ENCODE results near the gene FBXW5. TPM values are rescaled to one million over a fixed set of nuclear protein-coding genes. Genes with fewer than 3 reads are reported as not detected.

Gene FBXW5
- total RNA-seq, 1 experiment from 2014 or later = 174 TPM

Other genes with a start within 250 kb of the FBXW5 start
- 42.0 and 45.6 TPM in 2 replicates for gene DIPK1B, start 232.2 kb downstream of the FBXW5 start, total RNA-seq (2014; rRNA removed; shearing (Covaris generic))
- gene LCN10, start 201.8 kb downstream of the FBXW5 start, total RNA-seq (2014; rRNA removed; shearing (Covaris generic)) = not detected in 2 replicates
- not detected in 2 replicates for gene LCN6, start 196.2 kb downstream of the FBXW5 start, total RNA-seq (2014; rRNA removed; shearing (Covaris generic))
- not detected in 2 replicates for gene LCN8, start 186.5 kb downstream of the FBXW5 start, total RNA-seq (2014; rRNA removed; shearing (Covaris generic))
- gene LCN15, start 180.2 kb downstream of the FBXW5 start, total RNA-seq (2014; rRNA removed; shearing (Covaris generic)) = 0.05 and 0.21 TPM in 2 replicates
- gene TMEM141, start 153.4 kb downstream of the FBXW5 start, total RNA-seq (2014; rRNA removed; shearing (Covaris generic)) = 47.1 and 50.8 TPM in 2 replicates
- 0.08 and 0.42 TPM in 2 replicates for gene CCDC183, start 148.4 kb downstream of the FBXW5 start, total RNA-seq (2014; rRNA removed; shearing (Covaris generic))
- gene RABL6, start 136.8 kb downstream of the FBXW5 start, total RNA-seq (2014; rRNA removed; shearing (Covaris generic)) = 57.4 and 62.6 TPM in 2 replicates
- 1.2 and 1.4 TPM in 2 replicates for gene AJM1, start 102.3 kb downstream of the FBXW5 start, total RNA-seq (2014; rRNA removed; shearing (Covaris generic))
- 101 TPM in 2 replicates for gene PHPT1, start 95.3 kb downstream of the FBXW5 start, total RNA-seq (2014; rRNA removed; shearing (Covaris generic))
- 0.80 and 1.3 TPM in 2 replicates for gene MAMDC4, start 92.4 kb downstream of the FBXW5 start, total RNA-seq (2014; rRNA removed; shearing (Covaris generic))
- 356 and 392 TPM in 2 replicates for gene EDF1, start 78.4 kb downstream of the FBXW5 start, total RNA-seq (2014; rRNA removed; shearing (Covaris generic))
- gene TRAF2, start 58.2 kb downstream of the FBXW5 start, total RNA-seq (2014; rRNA removed; shearing (Covaris generic)) = 13.5 and 16.4 TPM in 2 replicates
- gene C8G, start 505 bp upstream of the FBXW5 start, total RNA-seq (2014; rRNA removed; shearing (Covaris generic)) = 0.45 and 0.53 TPM in 2 replicates
- gene LCN12, start 7.5 kb upstream of the FBXW5 start, total RNA-seq (2014; rRNA removed; shearing (Covaris generic)) = not detected in 2 replicates
- not detected in 2 replicates for gene PTGDS, start 32.8 kb upstream of the FBXW5 start, total RNA-seq (2014; rRNA removed; shearing (Covaris generic))
- not detected in 2 replicates for gene LCNL1, start 38.3 kb upstream of the FBXW5 start, total RNA-seq (2014; rRNA removed; shearing (Covaris generic))
- gene PAXX, start 47.7 kb upstream of the FBXW5 start, total RNA-seq (2014; rRNA removed; shearing (Covaris generic)) = 31.7 and 46.0 TPM in 2 replicates
- gene CLIC3, start 51.8 kb upstream of the FBXW5 start, total RNA-seq (2014; rRNA removed; shearing (Covaris generic)) = not detected in 2 replicates
- 8.6 and 9.5 TPM in 2 replicates for gene ABCA2, start 83.5 kb upstream of the FBXW5 start, total RNA-seq (2014; rRNA removed; shearing (Covaris generic))
- not detected in 2 replicates for gene FUT7, start 87.3 kb upstream of the FBXW5 start, total RNA-seq (2014; rRNA removed; shearing (Covaris generic))
- 2.2 and 3.5 TPM in 2 replicates for gene NPDC1, start 101.4 kb upstream of the FBXW5 start, total RNA-seq (2014; rRNA removed; shearing (Covaris generic))
- gene ENTPD2, start 109.3 kb upstream of the FBXW5 start, total RNA-seq (2014; rRNA removed; shearing (Covaris generic)) = not detected in 2 replicates
- 8.1 and 8.7 TPM in 2 replicates for gene SAPCD2, start 125.8 kb upstream of the FBXW5 start, total RNA-seq (2014; rRNA removed; shearing (Covaris generic))
- 22.5 and 23.4 TPM in 2 replicates for gene UAP1L1, start 132.8 kb upstream of the FBXW5 start, total RNA-seq (2014; rRNA removed; shearing (Covaris generic))
- 84.8 and 85.2 TPM in 2 replicates for gene MAN1B1, start 142.2 kb upstream of the FBXW5 start, total RNA-seq (2014; rRNA removed; shearing (Covaris generic))
- 171 and 178 TPM in 2 replicates for gene DPP7, start 170.0 kb upstream of the FBXW5 start, total RNA-seq (2014; rRNA removed; shearing (Covaris generic))
- 0.05 TPM in 1 of 2 replicates, not detected in the other for gene GRIN1, start 194.4 kb upstream of the FBXW5 start, total RNA-seq (2014; rRNA removed; shearing (Covaris generic))
- 0.40 TPM in 1 of 2 replicates, not detected in the other for gene LRRC26, start 225.3 kb upstream of the FBXW5 start, total RNA-seq (2014; rRNA removed; shearing (Covaris generic))
- gene TMEM210, start 227.3 kb upstream of the FBXW5 start, total RNA-seq (2014; rRNA removed; shearing (Covaris generic)) = not detected in 2 replicates
- gene ANAPC2, start 243.8 kb upstream of the FBXW5 start, total RNA-seq (2014; rRNA removed; shearing (Covaris generic)) = 9.0 and 12.0 TPM in 2 replicates
- 59.2 and 60.9 TPM in 2 replicates for gene SSNA1, start 243.9 kb upstream of the FBXW5 start, total RNA-seq (2014; rRNA removed; shearing (Covaris generic))

All from SK-MEL-5 (cell line).